ENCODE measurements around the gene BFSP2. TPM values are rescaled to one million over a fixed set of nuclear protein-coding genes. Genes with fewer than 3 reads are reported as not detected.

The BFSP2 gene
- total RNA-seq, 1 experiment from 2014 or later = not detected

DNA sequence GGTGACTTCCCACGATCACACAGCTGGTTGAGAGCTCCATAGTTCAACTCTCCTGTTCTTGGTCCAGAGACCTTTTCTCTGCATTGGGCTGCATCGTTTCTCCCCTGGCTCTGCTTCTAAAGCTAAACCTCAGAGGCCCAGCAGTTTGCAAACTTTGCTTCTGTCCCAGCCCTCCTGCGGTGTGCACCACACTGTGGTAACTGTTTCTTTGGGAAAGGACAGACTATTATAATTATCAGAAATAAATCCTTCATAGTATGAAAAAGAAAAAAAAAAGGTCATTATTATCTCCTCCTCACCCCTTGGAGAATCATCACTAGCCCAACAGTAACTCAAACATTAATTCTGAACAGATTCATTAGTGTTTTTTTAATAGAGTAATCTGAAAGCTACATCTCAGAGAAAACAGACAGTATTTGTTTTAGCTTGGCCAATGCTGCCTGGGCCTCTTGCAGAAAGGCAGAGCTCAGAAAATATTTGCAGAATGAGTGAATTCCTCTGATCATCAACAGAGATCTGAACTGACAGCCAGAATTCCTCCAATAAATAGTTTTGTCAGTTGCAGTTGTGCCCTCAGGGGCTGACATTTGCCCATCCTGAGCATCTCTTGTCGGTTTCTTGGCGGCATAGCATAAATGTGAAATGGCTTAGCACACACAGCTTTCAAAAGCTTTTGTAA, 52.9 kb downstream of the BFSP2 start:
- no TSS peak for BruUV-seq (replicated peaks)
- CTCF ChIA-PET = interaction anchor here (0.7 to 6.4 kb wide), 9 partner anchors 9 to 730 kb away, joined by 3 to 38 read pairs (median 3); no protein-coding TSS in a partner anchor
- no peak for DNase-seq (ENCODE audit: unreplicated experiment)
- Mint-ChIP-seq H3K27me3 (ENCODE audit: insufficient read depth, unreplicated experiment) (peaks cover 12% of the 10 kb centered on the region), H3K4me3 (ENCODE audit: unreplicated experiment) (no peak overlapping the region), H3K4me1 (ENCODE audit: insufficient read depth, unreplicated experiment) (no peaks in the 10 kb centered on the region), H3K9me3 (ENCODE audit: unreplicated experiment) (no peaks in the 10 kb centered on the region), H3K27ac (ENCODE audit: low read depth, unreplicated experiment) (no peak overlapping the region), H3K36me3 (ENCODE audit: insufficient read depth, unreplicated experiment) (no peaks in the 10 kb centered on the region)
- intact Hi-C loops (cut with micrococcal nuclease) = no loop called here
- TF ChIP-seq, protein P1, sequence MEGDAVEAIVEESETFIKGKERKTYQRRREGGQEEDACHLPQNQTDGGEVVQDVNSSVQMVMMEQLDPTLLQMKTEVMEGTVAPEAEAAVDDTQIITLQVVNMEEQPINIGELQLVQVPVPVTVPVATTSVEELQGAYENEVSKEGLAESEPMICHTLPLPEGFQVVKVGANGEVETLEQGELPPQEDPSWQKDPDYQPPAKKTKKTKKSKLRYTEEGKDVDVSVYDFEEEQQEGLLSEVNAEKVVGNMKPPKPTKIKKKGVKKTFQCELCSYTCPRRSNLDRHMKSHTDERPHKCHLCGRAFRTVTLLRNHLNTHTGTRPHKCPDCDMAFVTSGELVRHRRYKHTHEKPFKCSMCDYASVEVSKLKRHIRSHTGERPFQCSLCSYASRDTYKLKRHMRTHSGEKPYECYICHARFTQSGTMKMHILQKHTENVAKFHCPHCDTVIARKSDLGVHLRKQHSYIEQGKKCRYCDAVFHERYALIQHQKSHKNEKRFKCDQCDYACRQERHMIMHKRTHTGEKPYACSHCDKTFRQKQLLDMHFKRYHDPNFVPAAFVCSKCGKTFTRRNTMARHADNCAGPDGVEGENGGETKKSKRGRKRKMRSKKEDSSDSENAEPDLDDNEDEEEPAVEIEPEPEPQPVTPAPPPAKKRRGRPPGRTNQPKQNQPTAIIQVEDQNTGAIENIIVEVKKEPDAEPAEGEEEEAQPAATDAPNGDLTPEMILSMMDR (IDR thresholded peaks at IDR 0.05; ENCODE audit: unreplicated experiment) = no peak
- POLR2A ChIA-PET = interaction anchor here (1.4 kb wide), 1 partner anchor 15 kb away, joined by 3 read pairs; no protein-coding TSS in a partner anchor

GRCh38 chr3:133453383-133453782, 53.5 kb downstream of the BFSP2 start:
- TF ChIP-seq, protein P1 (IDR thresholded peaks at IDR 0.05; ENCODE audit: unreplicated experiment) = no peak
- POLR2A ChIA-PET = interaction anchor here (1.9 kb wide), 1 partner anchor 10 kb away, joined by 5 read pairs; no protein-coding TSS in a partner anchor
- no peaks in the 10 kb centered on the region for H3K4me1 Mint-ChIP-seq (ENCODE audit: insufficient read depth, unreplicated experiment)
- no peaks in the 10 kb centered on the region for H3K36me3 Mint-ChIP-seq (ENCODE audit: insufficient read depth, unreplicated experiment)
- no peak for DNase-seq (ENCODE audit: unreplicated experiment)
- no TSS peak for BruUV-seq (replicated peaks)
- no peak overlapping the region for H3K27ac Mint-ChIP-seq (ENCODE audit: low read depth, unreplicated experiment)
- peaks cover 12% of the 10 kb centered on the region for H3K27me3 Mint-ChIP-seq (ENCODE audit: insufficient read depth, unreplicated experiment)
- intact Hi-C loops (cut with micrococcal nuclease) = no loop called here
- CTCF ChIA-PET = interaction anchor here (0.6 to 6.4 kb wide), 6 partner anchors 10 to 1727 kb away, joined by 3 to 38 read pairs (median 4); no protein-coding TSS in a partner anchor
- no peak overlapping the region for H3K4me3 Mint-ChIP-seq (ENCODE audit: unreplicated experiment)
- no peaks in the 10 kb centered on the region for H3K9me3 Mint-ChIP-seq (ENCODE audit: unreplicated experiment)

DNA sequence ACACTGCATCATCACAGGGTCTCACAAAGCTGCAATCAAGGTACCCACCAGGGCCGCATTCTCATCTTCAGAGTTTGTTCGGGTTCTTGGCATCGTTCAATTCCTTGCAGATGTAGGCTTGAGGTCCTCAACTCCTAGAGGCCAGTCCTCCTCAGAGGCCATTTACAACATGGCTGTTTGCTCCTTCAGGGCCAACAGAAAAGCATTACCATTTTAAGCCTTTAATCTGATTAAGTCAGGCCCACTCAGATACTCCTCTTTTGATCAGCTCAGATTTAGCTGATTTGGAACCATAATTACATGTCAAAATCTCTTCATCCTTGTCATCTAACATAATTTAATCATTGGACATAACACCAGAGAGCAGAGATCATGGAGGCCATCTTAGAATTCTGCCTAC, 55.4 kb downstream of the BFSP2 start:
- peaks cover under 1% of the 10 kb centered on the region for H3K27me3 Mint-ChIP-seq (ENCODE audit: insufficient read depth, unreplicated experiment)
- CTCF ChIA-PET = interaction anchor here (0.6 to 6.4 kb wide), 4 partner anchors 12 to 507 kb away, joined by 3 to 38 read pairs (median 4); no protein-coding TSS in a partner anchor
- no peak overlapping the region for H3K27ac Mint-ChIP-seq (ENCODE audit: low read depth, unreplicated experiment)
- H3K4me1 Mint-ChIP-seq (ENCODE audit: insufficient read depth, unreplicated experiment) = no peaks in the 10 kb centered on the region
- POLR2A ChIA-PET = interaction anchor here (0.9 kb wide), 1 partner anchor 120 kb away, joined by 3 read pairs; no protein-coding TSS in a partner anchor
- no TSS peak for BruUV-seq (replicated peaks)
- no peaks in the 10 kb centered on the region for H3K9me3 Mint-ChIP-seq (ENCODE audit: unreplicated experiment)
- H3K4me3 Mint-ChIP-seq (ENCODE audit: unreplicated experiment) = no peak overlapping the region
- intact Hi-C loops (cut with micrococcal nuclease) = no loop called here
- TF ChIP-seq, protein P1 (IDR thresholded peaks at IDR 0.05; ENCODE audit: unreplicated experiment) = no peak
- no peaks in the 10 kb centered on the region for H3K36me3 Mint-ChIP-seq (ENCODE audit: insufficient read depth, unreplicated experiment)
- no peak for DNase-seq (ENCODE audit: unreplicated experiment)

- no peaks in the 10 kb centered on the region for H3K9me3 Mint-ChIP-seq (ENCODE audit: unreplicated experiment)
- DNase-seq (ENCODE audit: unreplicated experiment) = no peak
- intact Hi-C loops (cut with micrococcal nuclease) = no loop called here
- CTCF ChIA-PET = interaction anchor here (0.5 to 6.4 kb wide), 8 partner anchors 9 to 911 kb away, joined by 3 to 38 read pairs (median 4); no protein-coding TSS in a partner anchor
- POLR2A ChIA-PET = interaction anchor here (0.6 to 0.9 kb wide), 3 partner anchors 119 to 350 kb away, joined by 3 to 4 read pairs (median 3); no protein-coding TSS in a partner anchor
- H3K36me3 Mint-ChIP-seq (ENCODE audit: insufficient read depth, unreplicated experiment) = no peaks in the 10 kb centered on the region
- BruUV-seq (replicated peaks) = no TSS peak
- TF ChIP-seq, protein P1 (IDR thresholded peaks at IDR 0.05; ENCODE audit: unreplicated experiment) = no peak
- H3K27me3 Mint-ChIP-seq (ENCODE audit: insufficient read depth, unreplicated experiment) = no peaks in the 10 kb centered on the region
- no peak overlapping the region for H3K27ac Mint-ChIP-seq (ENCODE audit: low read depth, unreplicated experiment)
- H3K4me1 Mint-ChIP-seq (ENCODE audit: insufficient read depth, unreplicated experiment) = peaks cover 1% of the 10 kb centered on the region
- H3K4me3 Mint-ChIP-seq (ENCODE audit: unreplicated experiment) = no peak overlapping the region
These were observed 56.1 kb downstream of the BFSP2 start for GRCh38 chr3:133455960-133456359.

Measured in MCF 10A (cell line).